PFSK-1 (cell line): ENCODE data around the gene ZNF668.

ENCODE experiments used
- FOXP2 ChIP-seq: optimal IDR thresholded peaks from 2 replicates; pipeline ENCODE3; 2011; ENCODE audit warnings: borderline replicate concordance, control low read depth, inconsistent platforms; ENCODE audit not compliant: insufficient read depth; ENCODE audit errors: extremely low read length, extremely low read depth
- POLR2AphosphoS5 ChIP-seq: IDR thresholded peaks from 2 replicates; pipeline ENCODE4 v1.6.1; 2012; ENCODE audit warnings: low read depth, mild to moderate bottlenecking, control low read depth, low read length, moderate library complexity
- SIN3A ChIP-seq: IDR thresholded peaks from 2 replicates; pipeline ENCODE4 v1.6.1; 2012; ENCODE audit warnings: mild to moderate bottlenecking, low read length, moderate library complexity, borderline replicate concordance; ENCODE audit not compliant: insufficient read depth
- TAF1 ChIP-seq: IDR thresholded peaks from 2 replicates; pipeline ENCODE4 v1.6.1; 2012; ENCODE audit warnings: low read length, control low read depth, borderline replicate concordance; ENCODE audit not compliant: insufficient read depth
- TF ChIP-seq, protein P1 (sequence below), 2 experiments: IDR thresholded peaks; 2 replicates each; pipeline versions ENCODE4 v1.6.1 to v1.8.0; 2011 to 2012; ENCODE audit warnings: low read depth in 2 of 2, low read length in 2 of 2, control low read depth in 1 of 2, inconsistent platforms in 1 of 2, mild to moderate bottlenecking in 1 of 2, moderate library complexity in 1 of 2; ENCODE audit not compliant: insufficient read depth in 1 of 2

The ZNF668 gene

DNA sequence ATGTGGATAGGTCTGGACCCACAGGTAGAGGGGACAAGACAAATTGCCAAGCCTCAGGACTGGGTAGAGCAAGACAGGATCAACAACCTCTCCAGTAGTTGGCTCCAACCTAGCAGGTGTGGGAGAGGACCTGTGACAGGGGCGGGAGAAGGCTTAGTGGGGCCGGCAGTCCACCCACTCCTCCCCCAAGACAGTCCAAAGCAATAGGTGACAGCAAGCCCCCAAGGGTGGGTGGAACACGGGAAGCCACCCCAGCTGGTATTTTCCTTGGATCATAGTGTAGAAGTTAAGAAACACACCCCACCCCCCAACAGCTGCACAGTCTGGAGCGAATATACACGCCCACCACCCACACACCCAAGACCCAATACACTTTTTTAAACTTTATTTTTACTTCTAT, 44.8 kb downstream of the ZNF668 start:
- no peak for TF ChIP-seq POLR2AphosphoS5
- TF ChIP-seq, protein P1, sequence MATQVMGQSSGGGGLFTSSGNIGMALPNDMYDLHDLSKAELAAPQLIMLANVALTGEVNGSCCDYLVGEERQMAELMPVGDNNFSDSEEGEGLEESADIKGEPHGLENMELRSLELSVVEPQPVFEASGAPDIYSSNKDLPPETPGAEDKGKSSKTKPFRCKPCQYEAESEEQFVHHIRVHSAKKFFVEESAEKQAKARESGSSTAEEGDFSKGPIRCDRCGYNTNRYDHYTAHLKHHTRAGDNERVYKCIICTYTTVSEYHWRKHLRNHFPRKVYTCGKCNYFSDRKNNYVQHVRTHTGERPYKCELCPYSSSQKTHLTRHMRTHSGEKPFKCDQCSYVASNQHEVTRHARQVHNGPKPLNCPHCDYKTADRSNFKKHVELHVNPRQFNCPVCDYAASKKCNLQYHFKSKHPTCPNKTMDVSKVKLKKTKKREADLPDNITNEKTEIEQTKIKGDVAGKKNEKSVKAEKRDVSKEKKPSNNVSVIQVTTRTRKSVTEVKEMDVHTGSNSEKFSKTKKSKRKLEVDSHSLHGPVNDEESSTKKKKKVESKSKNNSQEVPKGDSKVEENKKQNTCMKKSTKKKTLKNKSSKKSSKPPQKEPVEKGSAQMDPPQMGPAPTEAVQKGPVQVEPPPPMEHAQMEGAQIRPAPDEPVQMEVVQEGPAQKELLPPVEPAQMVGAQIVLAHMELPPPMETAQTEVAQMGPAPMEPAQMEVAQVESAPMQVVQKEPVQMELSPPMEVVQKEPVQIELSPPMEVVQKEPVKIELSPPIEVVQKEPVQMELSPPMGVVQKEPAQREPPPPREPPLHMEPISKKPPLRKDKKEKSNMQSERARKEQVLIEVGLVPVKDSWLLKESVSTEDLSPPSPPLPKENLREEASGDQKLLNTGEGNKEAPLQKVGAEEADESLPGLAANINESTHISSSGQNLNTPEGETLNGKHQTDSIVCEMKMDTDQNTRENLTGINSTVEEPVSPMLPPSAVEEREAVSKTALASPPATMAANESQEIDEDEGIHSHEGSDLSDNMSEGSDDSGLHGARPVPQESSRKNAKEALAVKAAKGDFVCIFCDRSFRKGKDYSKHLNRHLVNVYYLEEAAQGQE (IDR thresholded peaks at IDR 0.05; ENCODE audit: insufficient read depth in 1 of 2, low read depth in 2 of 2, low read length in 2 of 2), result no peak
- TF ChIP-seq TAF1, result no peak
- TF ChIP-seq FOXP2, result no peak
- TF ChIP-seq SIN3A, result no peak

DNA sequence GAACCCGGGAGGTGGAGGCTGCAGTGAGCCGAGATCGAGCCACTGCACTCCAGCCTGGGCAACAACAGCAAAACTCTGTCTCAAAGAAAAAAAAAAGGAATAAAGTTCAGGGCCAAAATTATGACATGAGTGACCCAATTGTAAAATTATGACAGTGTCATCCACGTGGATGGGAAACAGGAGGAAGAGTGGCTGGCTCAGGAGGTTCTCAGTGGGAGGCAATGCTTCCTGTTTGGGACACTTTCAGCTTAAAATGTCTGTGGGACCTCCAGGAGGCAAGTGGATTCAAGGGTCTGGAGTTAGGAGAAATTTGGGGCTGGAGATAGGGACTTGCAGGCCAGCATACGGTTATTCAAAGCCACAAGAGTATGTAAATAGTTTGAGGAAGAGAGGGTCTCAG, 48.7 kb downstream of the ZNF668 start:
- no peak for TF ChIP-seq POLR2AphosphoS5
- TF ChIP-seq TAF1, result no peak
- no peak for TF ChIP-seq FOXP2
- TF ChIP-seq SIN3A, result no peak
- TF ChIP-seq, protein P1 (IDR thresholded peaks at IDR 0.05; ENCODE audit: insufficient read depth in 1 of 2, low read depth in 2 of 2, low read length in 2 of 2), result no peak

- TF ChIP-seq SIN3A (no peak), POLR2AphosphoS5 (no peak)
Observed at GRCh38 chr16:31023627-31024226, 50.3 kb downstream of the ZNF668 start.

DNA sequence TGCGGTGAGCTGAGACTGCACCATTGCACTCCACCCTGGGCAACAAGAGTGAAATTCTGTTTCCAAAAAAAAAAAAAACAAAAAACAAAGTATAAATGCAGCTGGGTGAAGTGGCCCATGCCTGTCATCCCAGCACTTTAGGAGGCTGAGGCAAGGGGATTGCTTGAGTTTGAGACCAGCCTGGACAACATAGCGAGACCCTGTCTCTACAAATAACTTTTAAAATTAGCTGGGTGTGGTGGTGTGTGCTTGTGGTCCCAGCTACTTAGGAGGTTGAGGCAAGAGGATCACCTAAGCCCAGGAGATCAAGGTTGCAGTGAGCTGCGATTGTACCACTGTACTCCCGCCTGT, 50.8 kb downstream of the ZNF668 start:
- TF ChIP-seq POLR2AphosphoS5 (no peak), FOXP2 (no peak), SIN3A (no peak), TAF1 (no peak)
- TF ChIP-seq, protein P1 (IDR thresholded peaks at IDR 0.05; ENCODE audit: insufficient read depth in 1 of 2, low read depth in 2 of 2, low read length in 2 of 2), result no peak

- TF ChIP-seq POLR2AphosphoS5 (no peak), SIN3A (no peak), TAF1 (no peak), FOXP2 (no peak)
- TF ChIP-seq, protein P1 (IDR thresholded peaks at IDR 0.05; ENCODE audit: insufficient read depth in 1 of 2, low read depth in 2 of 2, low read length in 2 of 2), result no peak
Observed at GRCh38 chr16:31022544-31023251, 51.3 kb downstream of the ZNF668 start.
